Brain microvascular endothelial cell (primary cell): ENCODE measurements around the gene TRAF3IP1.
"Not testable (repeated sequence)": the region's sequence is repeated elsewhere in the genome, so short reads cannot be mapped to it uniquely, and the experiment has no call there.

Experiments used
- DNase-seq: peaks from one replicate; pipeline ENCODE4 v3.0.0-alpha.2; 2020
- H3K27ac ChIP-seq: fragments of 250-450 bp; sonication (Bioruptor Pico); 2 replicates; pipeline ENCODE4 v1.5.1; 2020; ENCODE audit warnings: mild to moderate bottlenecking, moderate library complexity
- H3K27me3 ChIP-seq: fragments of 250-450 bp; sonication (Bioruptor Pico); replicated peaks from 2 replicates; pipeline ENCODE4 v1.5.1; 2020; ENCODE audit warnings: mild to moderate bottlenecking
- H3K36me3 ChIP-seq: fragments of 250-450 bp; sonication (Bioruptor Pico); replicated peaks from 2 replicates; pipeline ENCODE4 v1.5.1; 2020; ENCODE audit warnings: mild to moderate bottlenecking
- H3K4me3 ChIP-seq: 2 replicates; pipeline ENCODE4 v1.5.1; 2011; ENCODE audit warnings: low read depth, mild to moderate bottlenecking, control low read depth, low read length, moderate library complexity
- CTCF ChIP-seq: IDR thresholded peaks from 2 replicates; pipeline ENCODE4 v1.5.1; 2011; ENCODE audit warnings: low read depth, mild to moderate bottlenecking, moderate library complexity, low read length, control low read depth, inconsistent platforms; ENCODE audit errors: missing control alignments
- in situ Hi-C: cut with HindIII; loops from 2 replicates; pipeline ENCODE4 v1.10.0; 2017; ENCODE audit warnings: low sequenced_read_pairs, low pct_ligation_motif_present

TRAF3IP1 gene

GRCh38 chr2:238370094-238370822 lies 49.9 kb downstream of the TRAF3IP1 start:
- H3K4me3 ChIP-seq: no peak overlapping the region
- TF ChIP-seq CTCF: no peak
- no peak overlapping the region for H3K27ac ChIP-seq
- DNase-seq: no peak
- no peaks in the 10 kb centered on the region for H3K27me3 ChIP-seq
- in situ Hi-C loops: loop anchor here (25.0 kb wide), 1 partner anchor 92 kb away; no protein-coding TSS in a partner anchor
- no peaks in the 10 kb centered on the region for H3K36me3 ChIP-seq

- peak; percentile 94 for TF ChIP-seq CTCF
- Histone ChIP-seq H3K4me3 (no peak overlapping the region), H3K27me3 (no peaks in the 10 kb centered on the region), H3K27ac (no peak overlapping the region), H3K36me3 (no peaks in the 10 kb centered on the region)
- in situ Hi-C loops: loop anchor here (25.0 kb wide), 1 partner anchor 91 kb away; no protein-coding TSS in a partner anchor
- peak; percentile 67 for DNase-seq
Measured at GRCh38 chr2:238370823-238371372, 50.6 kb downstream of the TRAF3IP1 start.

- H3K36me3 ChIP-seq, H3K27me3 ChIP-seq, H3K27ac ChIP-seq, H3K4me3 ChIP-seq, DNase-seq: not testable (repeated sequence)
- in situ Hi-C loops: loop anchor here (25.0 kb wide), 1 partner anchor 90 kb away; no protein-coding TSS in a partner anchor
Measured at GRCh38 chr2:238372277-238372676, 52.0 kb downstream of the TRAF3IP1 start.

GRCh38 chr2:238376884-238377391 lies 56.6 kb downstream of the TRAF3IP1 start:
- DNase-seq: peak; percentile 25
- no peak for TF ChIP-seq CTCF
- H3K27me3 ChIP-seq: no peaks in the 10 kb centered on the region
- H3K36me3 ChIP-seq: no peaks in the 10 kb centered on the region
- in situ Hi-C loops: no loop called here
- H3K27ac ChIP-seq: peak overlapping the region; percentile 20
- H3K4me3 ChIP-seq: no peak overlapping the region

GRCh38 chr2:238378230-238379095 lies 58.1 kb downstream of the TRAF3IP1 start:
- in situ Hi-C loops: no loop called here
- Histone ChIP-seq H3K4me3 (no peak overlapping the region), H3K27me3 (no peaks in the 10 kb centered on the region), H3K27ac (no peak overlapping the region), H3K36me3 (peaks cover 3% of the 10 kb centered on the region)
- no peak for DNase-seq
- TF ChIP-seq CTCF: no peak
